A673 (cell line): ENCODE measurements around the gene KANSL1. TPM values are rescaled to one million over a fixed set of nuclear protein-coding genes. Genes with fewer than 3 reads are reported as not detected.
"Not testable (repeated sequence)": the region's sequence is repeated elsewhere in the genome, so short reads cannot be mapped to it uniquely, and the experiment has no call there.

Source experiments
- BruUV-seq: library from RNA; stranded (reverse); fragments of 400-500 nt; replicated peaks from 2 replicates; lab custom pipeline; 2021; lab: Mats Ljungman, UMichigan
- CTCF ChIA-PET: fragments of 300-600 bp; sonication (Branson Sonifier 250); formaldehyde crosslinking; loops from one replicate; lab custom pipeline; 2022; ENCODE audit warnings: antibody characterized with exemption; lab: Charles Lee
- POLR2A ChIA-PET: fragments of 300-600 bp; sonication (Branson Sonifier 250); formaldehyde crosslinking; loops from one replicate; lab custom pipeline; 2022; ENCODE audit warnings: antibody characterized with exemption; ENCODE audit not compliant: low non-redundant PET; lab: Charles Lee
- DNase-seq: peaks from one replicate; pipeline ENCODE4 v3.0.0-alpha.2; 2015; ENCODE audit warnings: low spot score
- H3K27ac ChIP-seq: fragments of 200-600 bp; sonication (generic); 2 replicates; pipeline ENCODE4 v1.5.1; 2016; ENCODE audit warnings: mixed run types, low read depth, mild to moderate bottlenecking, mixed read lengths, antibody characterized with exemption, low read length; ENCODE audit not compliant: poor library complexity, severe bottlenecking
- H3K27me3 ChIP-seq: fragments of 200-600 bp; sonication (generic); replicated peaks from 2 replicates; pipeline ENCODE4 v1.6.1; 2017; ENCODE audit warnings: mixed run types, low read depth, mild to moderate bottlenecking, mixed read lengths, antibody characterized with exemption, low read length; ENCODE audit not compliant: insufficient read depth, poor library complexity
- H3K36me3 ChIP-seq: fragments of 200-600 bp; sonication (generic); 2 replicates; pipeline ENCODE4 v1.6.1; 2016; ENCODE audit warnings: mixed run types, mild to moderate bottlenecking, mixed read lengths, antibody characterized with exemption, low read length; ENCODE audit not compliant: insufficient read depth, poor library complexity, severe bottlenecking
- H3K4me1 ChIP-seq: fragments of 200-600 bp; sonication (generic); 2 replicates; pipeline ENCODE4 v1.6.1; 2017; ENCODE audit warnings: mixed run types, mild to moderate bottlenecking, mixed read lengths, antibody characterized with exemption, low read length; ENCODE audit not compliant: insufficient read depth, poor library complexity, severe bottlenecking
- H3K4me3 ChIP-seq: fragments of 200-600 bp; sonication (generic); 2 replicates; pipeline ENCODE4 v1.5.1; 2016; ENCODE audit warnings: low read depth, mixed run types, mild to moderate bottlenecking, mixed read lengths, low read length; ENCODE audit not compliant: poor library complexity, severe bottlenecking
- H3K9me3 ChIP-seq: fragments of 200-600 bp; sonication (generic); 2 replicates; pipeline ENCODE4 v1.6.1; 2016; ENCODE audit warnings: mixed run types, low read depth, mild to moderate bottlenecking, mixed read lengths, antibody characterized with exemption, low read length; ENCODE audit not compliant: poor library complexity, severe bottlenecking
- CTCF ChIP-seq: fragments of 300-800, 200-600 bp; sonication (generic); conservative IDR thresholded peaks from 2 replicates; pipeline ENCODE4 v1.5.1; 2017; ENCODE audit warnings: low read depth, mild to moderate bottlenecking, antibody characterized with exemption, low read length, moderate library complexity, mixed read lengths
- EZH2 ChIP-seq: fragments of 200-600 bp; sonication (generic); IDR thresholded peaks from 2 replicates; pipeline ENCODE4 v1.6.1; 2017; ENCODE audit warnings: borderline replicate concordance, low read depth, mild to moderate bottlenecking, mixed read lengths, antibody characterized with exemption, low read length; ENCODE audit not compliant: poor library complexity, severe bottlenecking
- intact Hi-C: fragments of 100-400 bp; cut with micrococcal nuclease; formaldehyde crosslinking; loops from one replicate; pipeline ENCODE4 v1.10.0; 2022; ENCODE audit not compliant: unreplicated experiment
- total RNA-seq: library from RNA; stranded (reverse); gene quantifications from 2 replicates; pipeline ENCODE4 v1.2.3, GENCODE V29; 2021

The KANSL1 gene
- total RNA-seq, 1 experiment from 2014 or later, result 64.9 TPM

GRCh38 chr17:46020023-46020761 is 173.0 kb downstream of the KANSL1 start:
- H3K36me3 ChIP-seq, result no peaks in the 10 kb centered on the region
- DNase-seq, result no peak
- TF ChIP-seq CTCF (no peak), EZH2 (no peak)
- H3K4me3 ChIP-seq, result no peak overlapping the region
- H3K27ac ChIP-seq, result no peak overlapping the region
- no TSS peak for BruUV-seq
- ChIA-PET CTCF (no interaction called here), POLR2A (no interaction called here)
- H3K9me3 ChIP-seq, result no peaks in the 10 kb centered on the region
- intact Hi-C loops, result no loop called here
- no peaks in the 10 kb centered on the region for H3K27me3 ChIP-seq
- no peaks in the 10 kb centered on the region for H3K4me1 ChIP-seq

DNA sequence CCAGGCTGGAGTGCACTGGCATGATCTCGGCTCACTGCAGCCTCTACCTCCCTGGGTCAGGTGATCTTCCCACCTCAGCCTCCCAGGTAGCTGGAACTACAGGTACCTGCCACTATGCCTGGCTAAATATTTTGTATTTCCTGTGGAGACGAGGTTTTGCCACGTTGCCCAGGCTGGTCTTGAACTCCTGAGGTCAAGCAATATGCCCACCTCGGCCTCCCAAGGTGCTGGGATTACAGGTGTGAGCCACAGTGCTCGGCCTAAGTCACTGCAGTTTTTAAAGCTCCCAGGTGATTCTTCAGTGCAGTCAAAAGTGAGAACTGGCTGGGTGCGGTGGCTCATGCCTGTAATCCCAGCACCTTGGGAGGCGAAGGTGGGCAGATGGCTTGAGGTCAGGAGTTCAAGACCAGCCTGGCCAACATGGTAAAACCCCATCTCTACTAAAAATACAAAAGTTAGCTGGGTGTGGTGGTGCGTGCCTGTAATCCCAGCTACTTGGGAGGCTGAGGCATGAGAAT is 173.8 kb downstream of the KANSL1 start:
- H3K27ac ChIP-seq, H3K4me3 ChIP-seq, intact Hi-C loops, DNase-seq, H3K9me3 ChIP-seq, H3K4me1 ChIP-seq, H3K27me3 ChIP-seq, CTCF ChIA-PET, POLR2A ChIA-PET, H3K36me3 ChIP-seq, BruUV-seq: not testable (repeated sequence)

GRCh38 chr17:46013502-46014165 is 179.6 kb downstream of the KANSL1 start:
- H3K4me3 ChIP-seq, result no peak overlapping the region
- ChIA-PET POLR2A (no interaction called here), CTCF (no interaction called here)
- BruUV-seq, result no TSS peak
- peaks cover 11% of the 10 kb centered on the region for H3K4me1 ChIP-seq
- H3K27ac ChIP-seq, result peak overlapping the region; percentile 10
- no peaks in the 10 kb centered on the region for H3K9me3 ChIP-seq
- TF ChIP-seq CTCF, result no peak
- TF ChIP-seq EZH2, result no peak
- intact Hi-C loops, result no loop called here
- DNase-seq, result peak; percentile 84
- H3K36me3 ChIP-seq, result no peaks in the 10 kb centered on the region
- H3K27me3 ChIP-seq, result no peaks in the 10 kb centered on the region
